GM12878 (cell line): Measurements from ENCODE around the gene CD68. TPM values are rescaled to one million over a fixed set of nuclear protein-coding genes. Genes with fewer than 3 reads are reported as not detected.

Experiments
- ATAC-seq: fragments of 200-7000 bp; cut with Tn5 transposase; 3 replicates; pipeline ENCODE4 v1.9.1; 2020; ENCODE audit warnings: mild to moderate bottlenecking, moderate library complexity
- BruUV-seq: library from RNA; stranded (reverse); fragments of 400-500 nt; replicated peaks from 2 replicates; lab custom pipeline; 2021; lab: Mats Ljungman, UMichigan
- CTCF ChIA-PET: fragments of 300-600 bp; sonication (Branson Sonifier 250); formaldehyde crosslinking; extraction: SDS; loops from one replicate; lab custom pipeline; 2021; ENCODE audit warnings: inconsistent platforms; lab: Yijun Ruan, JAX
- POLR2A ChIA-PET: fragments of 350-600 bp; formaldehyde crosslinking; extraction: SDS; loops from one replicate; lab custom pipeline; 2021; ENCODE audit warnings: inconsistent platforms; lab: Charles Lee
- RAD21 ChIA-PET: fragments of 300-600 bp; sonication (Branson Sonifier 250); formaldehyde crosslinking; loops from one replicate; lab custom pipeline; 2023; ENCODE audit warnings: antibody characterized with exemption; ENCODE audit not compliant: unreplicated experiment; lab: Charles Lee
- SMC1A ChIA-PET: fragments of 300-600 bp; sonication (Branson Sonifier 250); formaldehyde crosslinking; loops from one replicate; lab custom pipeline; 2023; ENCODE audit not compliant: unreplicated experiment, uncharacterized antibody; lab: Charles Lee
- DNase-seq: peaks from one replicate; pipeline ENCODE4 v3.0.0-alpha.2; 2011; ENCODE audit warnings: low read depth, low spot score
- FAIRE-seq: peaks from 3 replicates; lab custom pipeline; 2011; peaks lifted over from hg19 to GRCh38; lab: Jason Lieb, UNC
- H2AFZ ChIP-seq: 2 replicates; pipeline ENCODE4 v1.6.0; 2011; ENCODE audit warnings: low read depth, low read length, control low read depth; ENCODE audit not compliant: control insufficient read depth
- H3K27ac ChIP-seq: 2 replicates; pipeline ENCODE4 v1.5.1; 2011; ENCODE audit warnings: control low read depth; ENCODE audit not compliant: control insufficient read depth, insufficient read depth
- H3K27me3 ChIP-seq, 2 experiments: replicated peaks in 1 of 2; 2 replicates each; pipeline versions ENCODE4 v1.6.0 to v1.6.1; 2011; ENCODE audit warnings: low read length in 1 of 2; ENCODE audit not compliant: control insufficient read depth in 2 of 2, insufficient read depth in 2 of 2
- H3K36me3 ChIP-seq, 2 experiments: 2 replicates each; pipeline ENCODE4 v1.5.1; 2011; ENCODE audit warnings: low read length in 1 of 2; ENCODE audit not compliant: control insufficient read depth in 2 of 2, insufficient read depth in 2 of 2
- H3K4me1 ChIP-seq: 2 replicates; pipeline ENCODE4 v1.6.1; 2011; ENCODE audit warnings: mild to moderate bottlenecking, low read length, moderate library complexity, mixed read lengths; ENCODE audit not compliant: control insufficient read depth, insufficient read depth
- H3K4me2 ChIP-seq: 2 replicates; pipeline ENCODE4 v1.6.0; 2011; ENCODE audit warnings: control low read depth; ENCODE audit not compliant: control insufficient read depth, insufficient read depth
- H3K4me3 ChIP-seq: fragments of 200-600 bp; sonication (generic); 2 replicates; pipeline ENCODE4 v1.5.1; 2016
- H3K79me2 ChIP-seq: 2 replicates; pipeline ENCODE4 v1.6.0; 2011; ENCODE audit warnings: low read length; ENCODE audit not compliant: control insufficient read depth, insufficient read depth
- H3K9ac ChIP-seq: 2 replicates; pipeline ENCODE4 v1.8.0; 2011; ENCODE audit warnings: low read length, control low read depth, mixed read lengths; ENCODE audit not compliant: control insufficient read depth, insufficient read depth
- H3K9me3 ChIP-seq: replicated peaks from 3 replicates; pipeline ENCODE4 v1.5.1; 2011; ENCODE audit warnings: mild to moderate bottlenecking, low read length; ENCODE audit not compliant: control insufficient read depth, insufficient read depth
- H4K20me1 ChIP-seq: 2 replicates; pipeline ENCODE4 v1.6.0; 2011; ENCODE audit not compliant: control insufficient read depth, insufficient read depth
- ATF2 ChIP-seq: IDR thresholded peaks from 2 replicates; pipeline ENCODE4 v1.6.1; 2012; ENCODE audit warnings: low read length, inconsistent platforms
- CBFB ChIP-seq: IDR thresholded peaks from 2 replicates; pipeline ENCODE4 v1.6.1; 2016; ENCODE audit warnings: antibody characterized with exemption, low read depth
- CHD1 ChIP-seq: IDR thresholded peaks from 2 replicates; pipeline ENCODE4 v1.6.1; 2012; ENCODE audit warnings: low read depth, low read length, improper control_type of control experiment
- ESRRA ChIP-seq: IDR thresholded peaks from 2 replicates; pipeline ENCODE4 v1.6.1; 2012; ENCODE audit warnings: mild to moderate bottlenecking, low read length, improper control_type of control experiment
- GATAD2B ChIP-seq: fragments of 450-650 bp; conservative IDR thresholded peaks from 2 replicates; pipeline ENCODE4 v1.6.1; 2017; ENCODE audit warnings: low read depth, mild to moderate bottlenecking, moderate library complexity
- HSF1 ChIP-seq: fragments of 150-350 bp; IDR thresholded peaks from 2 replicates; pipeline ENCODE4 v1.6.1; 2014; ENCODE audit warnings: mild to moderate bottlenecking, low read depth, low read length
- MTA3 ChIP-seq: IDR thresholded peaks from 2 replicates; pipeline ENCODE4 v1.6.1; 2012; ENCODE audit warnings: low read length, inconsistent platforms, borderline replicate concordance
- POLR2AphosphoS2 ChIP-seq: IDR thresholded peaks from 2 replicates; pipeline ENCODE4 v1.6.1; 2011; ENCODE audit warnings: low read depth, mild to moderate bottlenecking, low read length, improper control_type of control experiment, moderate library complexity
- PRDM15 ChIP-seq: fragments of 450-650 bp; formaldehyde crosslinking; IDR thresholded peaks from 2 replicates; pipeline ENCODE4 v1.4.0; 2020; ENCODE audit warnings: mild to moderate bottlenecking, moderate library complexity
- RFX5 ChIP-seq: IDR thresholded peaks from 2 replicates; pipeline ENCODE4 v1.6.1; 2011; ENCODE audit warnings: low read depth, low read length, improper control_type of control experiment
- SKIL ChIP-seq: fragments of 450-650 bp; IDR thresholded peaks from 2 replicates; pipeline ENCODE4 v1.6.1; 2017; ENCODE audit warnings: mild to moderate bottlenecking, low read depth, inconsistent platforms; ENCODE audit not compliant: poor library complexity, severe bottlenecking
- SMAD5 ChIP-seq: IDR thresholded peaks from 2 replicates; pipeline ENCODE4 v1.6.1; 2016; ENCODE audit warnings: antibody characterized with exemption, low read depth
- WGBS: methylation state at CpG from one replicate; pipeline ENCODE4 v1.1.6; 2016; ENCODE audit warnings: low lambda C conversion rate; ENCODE audit not compliant: insufficient replicate concordance, insufficient coverage; ENCODE audit errors: missing lambda C conversion rate; 5-methylcytosine and 5-hydroxymethylcytosine counted together
- in situ Hi-C: fragments of 300-500 bp; cut with MboI; formaldehyde crosslinking; loops from 9 replicates; pipeline ENCODE4 v1.14.3; 2018; ENCODE audit warnings: mixed read lengths
- intact Hi-C: fragments of 100-400 bp; cut with micrococcal nuclease; formaldehyde crosslinking; loops from one replicate; pipeline ENCODE4 v1.14.2; 2022; ENCODE audit not compliant: unreplicated experiment
- polyA plus RNA-seq, 11 experiments: library from polyadenylated mRNA; depleted of rRNA in 4 of 11; unstranded in 6 of 11; stranded (reverse) in 5 of 11; fragments of >200 nt; fragmentation: Nextera tagmentation in 4 of 11; fragmentation: Illumina TruSeq in 1 of 11; extraction: Ambion mirVana in 4 of 11; extraction: Trizol in 1 of 11; gene quantifications; 1 replicate in 1 of 11; 2 replicates in 10 of 11; pipeline versions ENCODE4 v1.2.1 to v1.2.3, GENCODE V29; 2011 to 2016; ENCODE audit warnings: inconsistent platforms in 2 of 11, missing spikeins in 2 of 11, low read depth in 1 of 11
- total RNA-seq, 4 experiments: library from RNA; depleted of rRNA in 3 of 4; stranded (reverse); fragments of >200 nt in 3 of 4; fragmentation: Illumina TruSeq in 1 of 4; extraction: Trizol in 1 of 4; gene quantifications; 2 replicates each; pipeline versions ENCODE4 v1.2.1 to v1.2.3, GENCODE V29; 2013 to 2021

Gene CD68
- total and polyA plus RNA-seq, 10 of the 15 experiments (the other 5 are each of a cell fraction or from before 2014, with no cell fraction given), result 2.6 to 6.9 (median 3.8) TPM

GRCh38 chr17:7615265-7615747, 35.9 kb downstream of the CD68 start (continued):
- no peak for TF ChIP-seq ATF2
- no peak for TF ChIP-seq SMAD5
- no peak for TF ChIP-seq SKIL

- H3K27me3 ChIP-seq, result no peaks in the 10 kb centered on the region
- no peaks in the 10 kb centered on the region for H3K36me3 ChIP-seq
- no peak for DNase-seq
- in situ Hi-C loops, result no loop called here
- H3K4me3 ChIP-seq, result no peak overlapping the region
- H3K27ac ChIP-seq, result no peak overlapping the region
- FAIRE-seq, result no peak
- no peak overlapping the region for H2AFZ ChIP-seq
- ChIA-PET RAD21 (no interaction called here), SMC1A (interaction anchor here (1.3 to 1.5 kb wide), 2 partner anchors 9 to 67 kb away, joined by 3 read pairs; partner anchors contain the start of gene SAT2), CTCF (interaction anchor here (1.3 kb wide), 1 partner anchor 69 kb away, joined by 3 read pairs; the partner anchor contains the start of gene TP53), POLR2A (interaction anchor here (0.6 to 1.4 kb wide), 3 partner anchors 9 to 485 kb away, joined by 3 to 6 read pairs (median 4); partner anchors contain the start of gene SAT2)
- H3K4me1 ChIP-seq, result no peaks in the 10 kb centered on the region
- 40% methylated on average over 5 of the region's 5 CpGs for WGBS
- no TSS peak for BruUV-seq
- H3K79me2 ChIP-seq, result peaks cover 8% of the 10 kb centered on the region
- H3K9me3 ChIP-seq, result no peaks in the 10 kb centered on the region
- no peaks in the 10 kb centered on the region; the same call in 1 of the 2 replicates for H4K20me1 ChIP-seq
- H3K9ac ChIP-seq, result no peak overlapping the region
- ATAC-seq, result no peak
- intact Hi-C loops, result loop anchor here (5.0 kb wide), 1 partner anchor 36 kb away; the partner anchor contains the start of gene MPDU1
- TF ChIP-seq RFX5 (no peak), HSF1 (no peak), CHD1 (no peak), GATAD2B (no peak), CBFB (no peak), POLR2AphosphoS2 (no peak), PRDM15 (CRISPR knock-in tag) (no peak), MTA3 (no peak), ESRRA (no peak)
- no peak overlapping the region for H3K4me2 ChIP-seq
Measured at GRCh38 chr17:7618608-7619007, 39.2 kb downstream of the CD68 start.
